ENCODE results near the gene FXYD3. TPM values are rescaled to one million over a fixed set of nuclear protein-coding genes. Genes with fewer than 3 reads are reported as not detected.

FXYD3 gene
- polyA plus RNA-seq, 1 donor from 2014 or later: not detected

- no peaks in the 10 kb centered on the region for H3K27me3 Mint-ChIP-seq
- no peak within 1 kb of the TSS for H3K27ac Mint-ChIP-seq
- H3K36me3 Mint-ChIP-seq: no peaks in the 10 kb centered on the region
- peak within 1 kb of the TSS in 2 of 4 donors; percentile 12 to 75 for H3K4me3 Mint-ChIP-seq
- peaks cover 6 to 16% (median 6%) of the 10 kb centered on the region in 3 donors for H3K4me1 Mint-ChIP-seq
- H3K9me3 Mint-ChIP-seq: peaks cover 0 to 4% (median 0%) of the 10 kb centered on the region in 3 donors
Measured at GRCh38 chr19:35134601-35135242, 19.1 kb downstream of the FXYD3 start, which contains the start of gene LGI4. Gene LGI4, minus strand, starts transcription at chr19:35135059. Its CDS starts 379 bp downstream, at chr19:35134680.

- no peak overlapping the region for H3K27ac Mint-ChIP-seq
- no peaks in the 10 kb centered on the region for H3K27me3 Mint-ChIP-seq
- peaks cover 6 to 16% (median 6%) of the 10 kb centered on the region in 3 donors for H3K4me1 Mint-ChIP-seq
- peak overlapping the region in 1 of 4 donors; percentile 12 for H3K4me3 Mint-ChIP-seq
- no peaks in the 10 kb centered on the region for H3K36me3 Mint-ChIP-seq
- H3K9me3 Mint-ChIP-seq: peaks cover 0 to 4% (median 0%) of the 10 kb centered on the region in 3 donors
Measured at GRCh38 chr19:35135389-35135909, 19.8 kb downstream of the FXYD3 start.

- Mint-ChIP-seq H3K27ac (no peak overlapping the region), H3K4me1 (peaks cover 6 to 20% (median 12%) of the 10 kb centered on the region in 3 donors), H3K4me3 (no peak overlapping the region), H3K9me3 (peaks cover 0 to 4% (median 0%) of the 10 kb centered on the region in 3 donors), H3K27me3 (no peaks in the 10 kb centered on the region), H3K36me3 (no peaks in the 10 kb centered on the region)
Measured at GRCh38 chr19:35136231-35136630, 20.6 kb downstream of the FXYD3 start.

- H3K27ac Mint-ChIP-seq: peak overlapping the region in 1 of 3 donors; percentile 63
- H3K4me1 Mint-ChIP-seq: peaks cover 14 to 27% (median 20%) of the 10 kb centered on the region in 3 donors
- H3K4me3 Mint-ChIP-seq: no peak overlapping the region
- H3K36me3 Mint-ChIP-seq: peaks cover 1% of the 10 kb centered on the region
- no peaks in the 10 kb centered on the region for H3K27me3 Mint-ChIP-seq
- H3K9me3 Mint-ChIP-seq: peaks cover 0 to 4% (median 0%) of the 10 kb centered on the region in 3 donors
Measured at GRCh38 chr19:35136977-35137702, 21.5 kb downstream of the FXYD3 start.

GRCh38 chr19:35138305-35138892 lies 22.8 kb downstream of the FXYD3 start, which contains the start of gene FXYD1:
Gene FXYD1, plus strand, starts transcription at chr19:35138824. Its CDS starts 1,256 bp downstream, at chr19:35140080.
- no peaks in the 10 kb centered on the region for H3K9me3 Mint-ChIP-seq
- peak within 1 kb of the TSS in 2 of 3 donors; percentile 19 to 66 for H3K27ac Mint-ChIP-seq
- H3K36me3 Mint-ChIP-seq: peaks cover 1% of the 10 kb centered on the region
- H3K4me1 Mint-ChIP-seq: peaks cover 15 to 27% (median 22%) of the 10 kb centered on the region in 3 donors
- peak within 1 kb of the TSS in 1 of 4 donors; percentile 58 for H3K4me3 Mint-ChIP-seq
- H3K27me3 Mint-ChIP-seq: no peaks in the 10 kb centered on the region

GRCh38 chr19:35140207-35140961 lies 24.8 kb downstream of the FXYD3 start:
- Mint-ChIP-seq H3K4me1 (peaks cover 21 to 31% (median 26%) of the 10 kb centered on the region in 3 donors), H3K4me3 (peak overlapping the region in 1 of 4 donors; percentile 92), H3K36me3 (peaks cover 1% of the 10 kb centered on the region), H3K9me3 (no peaks in the 10 kb centered on the region), H3K27me3 (no peaks in the 10 kb centered on the region), H3K27ac (peak overlapping the region in 2 of 3 donors; percentile 16 to 86)

- Mint-ChIP-seq H3K36me3 (peaks cover 1% of the 10 kb centered on the region), H3K27me3 (no peaks in the 10 kb centered on the region), H3K9me3 (no peaks in the 10 kb centered on the region), H3K4me3 (peak overlapping the region; percentile 81 to 95 (median 92)), H3K27ac (peak overlapping the region; percentile 86 to 93 (median 92)), H3K4me1 (peaks cover 21 to 28% (median 26%) of the 10 kb centered on the region in 3 donors)
Measured at GRCh38 chr19:35140962-35141836, 25.6 kb downstream of the FXYD3 start.

- Mint-ChIP-seq H3K4me1 (peaks cover 24 to 27% (median 26%) of the 10 kb centered on the region in 3 donors), H3K9me3 (no peaks in the 10 kb centered on the region), H3K4me3 (peak overlapping the region; percentile 81 to 95 (median 92)), H3K36me3 (peaks cover 1% of the 10 kb centered on the region), H3K27me3 (no peaks in the 10 kb centered on the region), H3K27ac (peak overlapping the region; percentile 74 to 93 (median 92))
Measured at GRCh38 chr19:35141837-35142605, 26.4 kb downstream of the FXYD3 start.

- no peak overlapping the region for H3K27ac Mint-ChIP-seq
- peaks cover 19 to 21% (median 21%) of the 10 kb centered on the region in 3 donors for H3K4me1 Mint-ChIP-seq
- H3K9me3 Mint-ChIP-seq: no peaks in the 10 kb centered on the region
- peaks cover 1% of the 10 kb centered on the region for H3K36me3 Mint-ChIP-seq
- no peaks in the 10 kb centered on the region for H3K27me3 Mint-ChIP-seq
- peak overlapping the region in 3 of 4 donors; percentile 76 to 81 (median 81) for H3K4me3 Mint-ChIP-seq
Measured at GRCh38 chr19:35142606-35143230, 27.1 kb downstream of the FXYD3 start.

GRCh38 chr19:35143231-35143715 lies 27.6 kb downstream of the FXYD3 start, which contains the start of gene FXYD7:
Gene FXYD7, plus strand, starts transcription at chr19:35143255. Its CDS starts 79 bp downstream, at chr19:35143334.
- no peaks in the 10 kb centered on the region for H3K27me3 Mint-ChIP-seq

GRCh38 chr19:35143818-35144217 lies 28.2 kb downstream of the FXYD3 start:
- H3K27ac Mint-ChIP-seq: peak overlapping the region in 1 of 3 donors; percentile 56
- H3K27me3 Mint-ChIP-seq: no peaks in the 10 kb centered on the region
- H3K36me3 Mint-ChIP-seq: peaks cover 1% of the 10 kb centered on the region
- peak overlapping the region in 3 of 4 donors; percentile 39 to 81 (median 64) for H3K4me3 Mint-ChIP-seq
- no peaks in the 10 kb centered on the region for H3K9me3 Mint-ChIP-seq
- H3K4me1 Mint-ChIP-seq: peaks cover 17 to 24% (median 19%) of the 10 kb centered on the region in 3 donors

More at GRCh38 chr19:35143231-35143715, 27.6 kb downstream of the FXYD3 start, which contains the start of gene FXYD7:
- H3K27ac Mint-ChIP-seq: peak within 1 kb of the TSS; percentile 56 to 92 (median 74)
- H3K4me3 Mint-ChIP-seq: peak within 1 kb of the TSS; percentile 81 to 95 (median 92)
- H3K36me3 Mint-ChIP-seq: peaks cover 1% of the 10 kb centered on the region
- peaks cover 17 to 24% (median 19%) of the 10 kb centered on the region in 3 donors for H3K4me1 Mint-ChIP-seq
- H3K9me3 Mint-ChIP-seq: no peaks in the 10 kb centered on the region

GRCh38 chr19:35144259-35144599 lies 28.6 kb downstream of the FXYD3 start:
- Mint-ChIP-seq H3K36me3 (peaks cover 1% of the 10 kb centered on the region), H3K27me3 (no peaks in the 10 kb centered on the region), H3K9me3 (no peaks in the 10 kb centered on the region), H3K4me1 (peaks cover 17 to 24% (median 19%) of the 10 kb centered on the region in 3 donors), H3K27ac (peak overlapping the region in 1 of 3 donors; percentile 56), H3K4me3 (peak overlapping the region in 2 of 4 donors; percentile 39 to 81)
